Medulla oblongata (tissue), 1 donor: ENCODE results near the gene MBLAC1.

Source experiments
- DNase-seq: peaks from one replicate; pipeline ENCODE4 v3.0.0-alpha.2; 2015; ENCODE audit errors: extremely low spot score

MBLAC1 gene

DNA sequence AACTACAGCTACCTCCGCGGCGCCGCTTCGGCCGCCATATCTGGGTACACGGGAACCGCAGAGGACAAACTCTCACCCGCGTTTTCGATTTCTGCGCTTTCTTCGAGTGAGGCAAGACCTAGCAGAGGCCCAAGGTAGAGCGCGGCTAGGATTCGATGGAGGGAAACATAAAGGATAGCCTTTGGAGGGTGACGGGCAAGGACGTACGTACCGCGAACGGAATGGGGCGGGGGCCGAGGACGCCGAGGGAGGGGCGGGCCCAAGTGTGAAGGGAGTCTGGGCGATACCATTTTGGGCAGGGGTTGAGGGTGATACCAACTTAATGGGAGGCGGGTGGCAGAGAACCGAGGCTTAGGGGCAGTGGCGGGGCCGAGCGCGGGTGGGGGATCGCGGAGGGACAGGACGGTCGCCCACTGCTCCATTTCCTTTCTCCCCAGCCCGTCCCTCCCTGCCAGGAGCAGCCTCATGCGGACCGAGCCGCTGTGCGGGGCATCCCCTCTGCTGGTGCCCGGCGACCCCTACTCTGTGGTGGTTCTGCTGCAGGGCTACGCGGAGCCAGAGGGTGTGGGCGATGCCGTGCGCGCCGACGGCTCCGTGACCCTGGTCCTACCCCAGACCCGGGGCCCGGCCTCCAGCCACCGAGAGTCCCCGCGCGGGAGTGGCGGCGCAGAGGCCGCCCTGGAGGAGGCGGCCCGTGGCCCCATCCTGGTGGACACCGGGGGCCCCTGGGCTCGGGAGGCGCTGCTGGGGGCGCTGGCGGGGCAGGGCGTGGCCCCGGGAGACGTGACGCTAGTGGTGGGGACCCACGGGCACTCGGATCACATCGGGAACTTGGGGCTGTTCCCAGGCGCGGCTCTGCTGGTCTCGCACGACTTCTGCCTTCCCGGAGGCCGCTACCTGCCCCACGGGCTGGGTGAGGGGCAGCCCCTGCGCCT, at the start of gene MBLAC1:
TSS of gene MBLAC1 (plus strand) at position 37 of the 935 bp plus-strand sequence. CDS start at position 466, 429 bp downstream.
- peak; percentile 94 for DNase-seq

DNA sequence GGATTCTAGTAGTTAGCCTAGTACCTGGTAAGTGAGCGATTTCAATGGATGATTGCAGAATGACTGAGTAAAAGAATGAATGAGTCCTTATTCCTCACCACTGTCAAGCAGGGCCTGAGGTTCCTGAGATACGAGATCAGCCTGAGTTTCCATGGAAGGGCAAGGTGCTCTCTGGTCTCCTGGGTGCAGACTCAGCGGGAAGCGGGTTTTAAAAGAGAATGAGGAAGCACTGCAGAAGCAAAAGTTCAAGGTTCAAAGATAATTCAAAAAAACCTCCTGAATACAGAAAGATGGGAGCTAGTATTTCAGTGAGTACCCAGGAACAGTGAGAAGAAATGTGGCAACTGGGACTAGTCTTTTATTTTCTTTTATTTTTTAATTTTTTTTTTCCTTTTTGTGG, 49.6 kb upstream of the MBLAC1 start:
- DNase-seq = no peak

- peak; percentile 93 for DNase-seq
Observed at GRCh38 chr7:100079024-100079560, 47.7 kb upstream of the MBLAC1 start.

DNA sequence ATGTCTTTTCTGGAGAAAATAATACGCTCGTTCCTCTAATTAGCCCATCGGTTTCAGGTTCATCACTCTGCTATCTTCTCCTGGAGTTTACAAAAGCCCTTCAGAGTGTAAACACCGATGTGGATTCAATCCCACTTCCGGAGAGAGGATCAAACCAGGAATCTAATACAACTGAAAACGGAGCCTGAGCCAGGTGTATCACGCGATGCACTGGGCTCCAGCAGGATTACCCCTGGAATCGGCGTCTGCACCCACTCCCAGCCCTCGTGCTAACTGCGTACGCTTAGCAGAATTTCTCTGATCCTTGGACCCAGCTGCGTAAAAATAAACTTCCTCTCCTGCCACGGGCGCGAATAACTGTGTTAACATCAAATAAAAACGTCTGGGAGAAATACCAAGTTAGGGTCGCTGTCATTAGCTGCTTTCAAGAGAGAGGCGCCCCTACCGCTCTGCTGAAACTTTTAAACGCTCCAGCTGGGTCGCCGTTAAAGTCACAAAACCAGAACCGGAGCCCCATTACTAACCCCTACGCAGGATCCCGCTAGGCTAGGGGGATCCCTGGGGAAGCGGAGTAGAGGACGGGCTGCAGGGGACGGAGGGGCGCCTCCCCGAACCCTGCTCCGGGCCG, 45.7 kb upstream of the MBLAC1 start:
- DNase-seq = no peak

GRCh38 chr7:100081535-100082102, 45.1 kb upstream of the MBLAC1 start, which contains the start of gene ZNF3:
ZNF3 (minus strand) TSS chr7:100081723; CDS start chr7:100077357, 4,366 bp downstream.
- DNase-seq = peak; percentile 100

DNA sequence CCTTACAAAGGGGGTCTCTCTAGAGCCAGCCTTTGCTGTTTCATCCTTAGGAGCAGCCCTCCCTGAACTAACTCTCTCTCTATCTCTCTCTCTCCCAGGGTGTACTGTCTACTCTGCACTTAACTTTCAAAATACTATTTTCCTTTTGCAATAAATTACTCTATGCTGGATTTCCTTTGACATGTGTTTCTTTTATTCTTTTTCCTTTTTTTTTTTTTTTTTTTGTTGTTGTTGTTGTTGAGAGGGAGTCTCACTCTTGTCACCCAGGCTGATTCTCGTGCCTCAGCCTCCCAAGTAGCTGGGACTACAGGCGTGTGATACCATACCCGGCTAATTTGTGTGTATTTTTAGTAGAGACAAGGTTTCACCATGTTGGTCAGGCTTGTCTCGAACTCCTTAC, 43.8 kb upstream of the MBLAC1 start:
- no peak for DNase-seq

GRCh38 chr7:100085515-100085914, 41.3 kb upstream of the MBLAC1 start:
- no peak for DNase-seq

GRCh38 chr7:100087055-100087750, 39.6 kb upstream of the MBLAC1 start:
- no peak for DNase-seq

DNA sequence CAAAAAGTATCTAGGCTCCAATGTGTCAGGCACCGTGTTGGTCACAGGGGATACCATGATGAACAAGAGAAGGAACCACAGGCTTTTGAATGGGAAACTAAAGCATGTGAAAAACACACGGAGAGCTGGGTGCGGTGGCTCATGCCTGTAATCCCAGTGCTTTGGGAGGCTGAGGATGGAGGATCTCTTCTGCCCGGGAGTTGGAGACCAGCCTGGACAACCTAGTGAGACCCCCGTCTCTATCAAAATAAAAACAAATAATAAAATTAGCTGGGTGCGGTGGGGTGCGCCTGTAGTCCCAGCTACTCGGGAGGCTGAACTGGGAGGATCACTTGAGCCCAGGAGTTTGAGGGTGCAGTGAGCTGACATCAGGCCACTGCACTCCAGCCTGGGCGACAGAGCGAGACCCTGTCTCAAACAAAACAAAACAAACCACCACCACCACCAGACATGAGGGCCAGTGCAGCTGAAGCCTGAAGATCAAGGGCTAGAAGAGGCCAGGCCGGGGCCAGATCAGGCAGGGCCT, 38.6 kb upstream of the MBLAC1 start:
- no peak for DNase-seq

GRCh38 chr7:100088621-100089457, 37.9 kb upstream of the MBLAC1 start, which contains the start of gene COPS6:
COPS6 (plus strand) TSS chr7:100088969; CDS start chr7:100088991, 22 bp downstream.
- peak; percentile 69 for DNase-seq

DNA sequence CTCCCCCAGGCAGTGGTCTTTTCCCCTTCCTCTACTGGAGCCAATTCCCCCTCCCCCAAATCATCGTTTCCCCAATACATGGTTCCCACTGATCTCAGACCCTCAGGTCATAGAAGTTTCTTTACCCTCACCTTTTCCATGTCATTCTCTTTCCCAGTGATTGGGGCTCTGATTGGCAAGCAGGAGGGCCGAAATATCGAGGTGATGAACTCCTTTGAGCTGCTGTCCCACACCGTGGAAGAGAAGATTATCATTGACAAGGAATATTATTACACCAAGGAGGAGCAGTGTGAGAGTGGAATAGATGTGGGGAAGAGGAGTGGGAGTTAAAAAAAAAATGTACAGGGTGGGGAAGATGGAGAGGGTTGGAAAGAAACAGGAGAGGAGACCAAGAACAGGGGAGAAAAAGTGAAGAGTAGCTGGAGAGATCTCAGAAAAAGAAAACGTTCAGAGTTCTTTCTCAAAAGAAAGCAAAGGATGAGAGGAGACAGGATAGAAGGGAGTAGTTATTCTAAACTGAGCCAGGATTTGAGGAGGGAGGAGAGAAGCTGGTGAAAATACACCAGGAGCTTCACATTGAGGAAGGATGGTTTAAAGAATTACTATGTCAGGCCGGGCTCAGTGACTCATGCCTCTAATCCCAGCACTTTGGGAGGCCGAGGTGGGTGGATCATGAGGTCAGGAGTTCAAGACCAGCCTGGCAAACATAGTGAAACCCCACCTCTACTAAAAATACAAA, 37.1 kb upstream of the MBLAC1 start:
- DNase-seq = no peak

- DNase-seq = no peak
Observed at GRCh38 chr7:100090527-100091410, 36.0 kb upstream of the MBLAC1 start.

GRCh38 chr7:100091411-100092181, 35.2 kb upstream of the MBLAC1 start:
- no peak for DNase-seq

DNA sequence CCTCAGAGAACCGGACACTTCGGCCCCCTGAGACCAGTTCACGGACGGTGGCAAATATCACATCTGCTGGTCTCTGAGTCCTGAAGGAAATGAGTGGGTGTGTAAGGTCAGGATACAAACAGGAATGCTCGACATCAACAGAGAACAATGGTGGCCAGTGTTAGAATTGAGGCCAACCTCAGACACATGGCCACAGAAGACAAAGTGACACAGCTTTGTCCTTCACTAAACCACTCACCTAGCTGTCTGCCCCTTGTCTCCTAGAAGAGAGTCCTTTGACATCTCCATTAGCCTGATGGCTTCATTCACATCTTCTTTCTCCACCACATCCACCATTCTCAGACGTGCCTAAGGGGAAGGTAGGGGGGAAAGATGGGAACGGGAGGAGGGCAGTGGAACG, 33.7 kb upstream of the MBLAC1 start:
- DNase-seq = no peak

- DNase-seq = no peak
Observed at GRCh38 chr7:100093498-100093897, 33.3 kb upstream of the MBLAC1 start.

GRCh38 chr7:100093925-100094486, 32.8 kb upstream of the MBLAC1 start:
- DNase-seq = no peak

DNA sequence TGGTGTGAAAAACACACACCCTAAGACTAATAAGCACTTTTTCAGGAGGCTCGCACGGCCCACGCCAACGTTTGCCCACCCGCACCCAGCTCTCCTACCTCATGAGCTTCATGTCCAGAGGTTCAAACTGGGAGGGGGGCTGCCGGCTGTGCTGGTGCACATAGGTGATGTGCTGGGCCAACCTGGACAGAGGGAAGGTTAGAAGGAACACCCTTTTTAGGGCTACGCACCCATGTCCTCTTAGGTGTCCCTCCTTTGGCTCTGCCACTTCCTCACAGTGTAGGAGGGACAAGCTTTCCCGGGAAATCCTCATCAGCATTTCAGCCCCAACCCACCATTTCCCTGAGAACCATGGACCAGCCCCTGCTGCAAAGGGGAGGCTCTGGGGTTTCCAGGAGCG, 31.5 kb upstream of the MBLAC1 start:
- no peak for DNase-seq

- DNase-seq = no peak
Observed at GRCh38 chr7:100095704-100096103, 31.1 kb upstream of the MBLAC1 start.
